NCI-H1417 treated with DMSO at 0.1 percent for 48 hours (cell line): Measurements from ENCODE around the gene TPM1.

ENCODE experiments used
- DNase-seq: peaks from one replicate; lab custom pipeline; 2025; lab: John Stamatoyannopoulos, UW

TPM1 gene

DNA sequence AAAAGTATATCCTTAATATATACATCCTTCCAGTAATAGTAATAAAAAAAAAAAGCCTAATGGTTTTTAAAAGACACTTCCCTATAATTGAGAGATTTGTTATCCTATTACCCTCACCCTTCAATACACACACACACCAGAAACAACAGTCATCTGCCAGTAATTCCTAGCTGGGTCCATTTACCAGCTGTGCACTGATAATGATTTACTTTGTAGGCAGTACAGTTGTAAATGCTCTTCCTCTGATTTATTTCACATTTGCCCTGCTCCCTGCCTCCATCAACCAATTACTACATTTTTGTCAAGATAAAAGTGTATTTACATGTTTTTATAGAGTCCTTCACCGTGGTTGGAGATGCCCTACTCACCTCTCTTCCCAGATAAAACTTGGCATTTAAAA lies 12.4 kb downstream of the TPM1 start:
- no peak for DNase-seq

DNA sequence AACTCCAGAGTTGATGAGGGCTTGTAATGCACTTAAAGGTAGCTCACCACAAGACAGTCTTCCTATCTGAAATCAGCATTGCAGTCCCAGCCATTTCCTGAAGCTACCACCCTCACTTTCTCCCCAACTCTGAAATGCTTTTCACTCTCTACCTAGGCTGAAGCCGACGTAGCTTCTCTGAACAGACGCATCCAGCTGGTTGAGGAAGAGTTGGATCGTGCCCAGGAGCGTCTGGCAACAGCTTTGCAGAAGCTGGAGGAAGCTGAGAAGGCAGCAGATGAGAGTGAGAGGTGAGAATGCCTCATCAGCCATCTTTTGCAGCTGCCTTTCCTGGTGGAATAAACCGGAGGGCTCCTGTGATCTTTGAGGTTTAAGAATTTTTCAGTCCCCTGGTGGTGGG lies 14.3 kb downstream of the TPM1 start:
- DNase-seq = no peak

DNA sequence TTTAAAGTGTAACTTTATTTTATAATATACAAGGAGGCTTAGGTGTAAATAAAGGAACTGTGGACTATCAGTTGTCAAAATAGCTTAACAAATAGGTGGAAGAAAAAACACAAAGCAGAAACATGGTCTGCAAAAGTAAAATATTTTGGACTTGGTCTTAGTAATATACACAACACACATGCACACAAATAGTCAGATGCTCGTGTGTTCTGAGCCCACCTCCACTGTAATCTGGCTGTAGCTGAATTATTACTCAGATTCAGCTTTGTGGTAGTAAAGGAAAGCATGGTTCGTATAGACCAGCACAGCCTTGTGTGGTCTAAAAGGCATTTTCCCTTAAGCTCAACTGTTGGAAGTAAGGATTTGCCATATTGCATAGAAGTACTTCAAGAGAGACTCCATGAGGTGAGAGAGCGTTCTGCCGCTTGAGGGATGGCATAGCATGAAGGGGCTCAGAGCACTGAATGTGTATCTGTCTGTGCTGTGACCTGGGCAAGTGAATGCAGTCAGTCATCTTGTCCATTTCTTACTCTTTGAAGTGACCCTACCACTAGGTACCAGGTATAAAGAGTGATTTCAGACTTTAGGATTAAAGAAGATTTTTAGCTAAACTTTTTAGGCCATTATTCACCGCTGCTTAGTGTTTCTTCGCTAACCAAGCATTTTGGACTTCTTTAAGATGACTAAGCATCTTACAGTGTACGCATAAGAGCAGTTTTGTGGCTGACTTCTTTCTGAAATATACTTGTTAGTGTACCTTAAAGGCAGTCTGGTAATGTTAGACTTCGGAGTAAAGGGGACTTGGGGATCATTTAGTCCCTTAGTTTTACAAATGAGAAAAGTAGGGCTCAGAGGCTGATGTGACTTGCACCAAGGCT lies 15.2 kb downstream of the TPM1 start:
- DNase-seq = no peak

DNA sequence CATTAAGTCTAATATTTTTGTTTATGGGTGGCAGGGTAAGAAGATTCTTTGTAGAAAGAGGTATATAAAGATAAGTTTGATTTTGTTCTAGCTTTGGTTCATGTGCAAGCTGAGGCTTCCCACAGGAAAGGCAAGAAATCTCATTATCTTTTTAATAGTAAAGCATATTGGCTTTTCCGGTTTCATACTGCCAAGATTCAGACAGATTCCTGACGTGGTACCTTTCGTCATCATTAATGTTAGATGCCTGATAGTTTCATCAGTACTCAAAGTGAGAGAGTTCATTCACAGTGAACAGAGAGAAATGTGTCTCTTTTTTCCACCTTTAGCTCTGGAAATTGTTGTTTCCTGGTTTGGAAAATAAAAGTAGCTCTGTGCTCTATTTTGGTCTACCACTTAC lies 16.5 kb downstream of the TPM1 start:
- DNase-seq = no peak

DNA sequence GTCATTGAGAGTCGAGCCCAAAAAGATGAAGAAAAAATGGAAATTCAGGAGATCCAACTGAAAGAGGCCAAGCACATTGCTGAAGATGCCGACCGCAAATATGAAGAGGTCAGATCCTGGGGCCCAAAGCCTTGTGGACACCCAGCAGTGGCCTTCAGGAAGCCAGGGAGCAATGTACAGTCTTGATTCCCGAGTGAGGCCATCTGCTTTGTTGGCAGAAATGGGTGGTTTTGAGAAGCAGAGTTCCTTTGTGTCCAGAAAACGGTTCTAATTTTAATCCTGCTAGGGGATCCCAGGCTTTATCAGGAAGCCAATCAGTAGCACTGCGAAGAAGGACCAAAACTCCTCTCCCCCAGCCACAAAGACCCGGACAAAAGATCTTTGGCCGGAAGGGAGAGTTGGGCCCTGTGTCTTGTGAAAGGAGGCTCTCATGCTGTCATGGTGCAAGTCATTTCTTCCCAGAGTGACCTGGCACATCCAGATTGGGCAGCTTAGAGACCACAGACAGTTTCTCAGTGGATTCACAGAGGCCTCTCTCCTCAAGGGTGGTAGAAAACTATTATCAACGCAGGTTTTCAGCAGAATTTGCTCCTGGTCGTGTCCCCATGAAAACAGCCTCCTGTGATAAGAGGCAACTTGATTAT lies 17.1 kb downstream of the TPM1 start:
- no peak for DNase-seq

DNA sequence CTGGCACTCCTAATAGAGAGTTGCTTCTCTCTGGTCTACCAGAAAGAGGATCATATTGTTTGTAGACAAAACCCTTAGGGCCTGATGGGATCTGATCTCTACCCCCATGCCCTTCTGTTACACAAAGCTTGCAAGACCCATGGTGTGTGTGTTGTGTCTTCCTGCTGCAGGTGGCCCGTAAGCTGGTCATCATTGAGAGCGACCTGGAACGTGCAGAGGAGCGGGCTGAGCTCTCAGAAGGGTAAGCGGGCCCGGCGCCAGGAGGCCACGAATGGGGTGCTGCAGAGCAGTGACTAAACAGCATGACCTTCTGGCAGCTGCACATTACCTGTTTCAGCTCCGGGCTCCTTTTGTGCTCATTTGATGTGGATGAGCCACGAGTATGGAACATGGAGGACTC lies 18.2 kb downstream of the TPM1 start:
- DNase-seq = no peak

DNA sequence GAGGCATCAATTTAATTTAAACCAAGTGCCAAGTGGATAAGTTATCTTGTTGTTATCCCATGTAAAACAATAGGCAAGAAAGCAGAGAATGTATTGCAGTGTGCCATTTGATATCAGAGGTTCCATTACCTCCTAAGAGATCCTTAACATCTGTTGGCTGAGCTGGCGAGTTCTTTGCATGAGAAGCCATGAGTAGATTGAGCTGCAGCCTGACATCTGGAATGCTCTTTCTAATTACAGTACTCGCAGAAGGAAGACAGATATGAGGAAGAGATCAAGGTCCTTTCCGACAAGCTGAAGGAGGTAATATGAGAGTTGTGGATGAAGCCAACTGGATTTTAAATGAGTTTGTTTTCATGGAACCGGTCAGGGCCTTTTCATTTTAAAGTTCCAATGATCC lies 19.4 kb downstream of the TPM1 start:
- DNase-seq = no peak

DNA sequence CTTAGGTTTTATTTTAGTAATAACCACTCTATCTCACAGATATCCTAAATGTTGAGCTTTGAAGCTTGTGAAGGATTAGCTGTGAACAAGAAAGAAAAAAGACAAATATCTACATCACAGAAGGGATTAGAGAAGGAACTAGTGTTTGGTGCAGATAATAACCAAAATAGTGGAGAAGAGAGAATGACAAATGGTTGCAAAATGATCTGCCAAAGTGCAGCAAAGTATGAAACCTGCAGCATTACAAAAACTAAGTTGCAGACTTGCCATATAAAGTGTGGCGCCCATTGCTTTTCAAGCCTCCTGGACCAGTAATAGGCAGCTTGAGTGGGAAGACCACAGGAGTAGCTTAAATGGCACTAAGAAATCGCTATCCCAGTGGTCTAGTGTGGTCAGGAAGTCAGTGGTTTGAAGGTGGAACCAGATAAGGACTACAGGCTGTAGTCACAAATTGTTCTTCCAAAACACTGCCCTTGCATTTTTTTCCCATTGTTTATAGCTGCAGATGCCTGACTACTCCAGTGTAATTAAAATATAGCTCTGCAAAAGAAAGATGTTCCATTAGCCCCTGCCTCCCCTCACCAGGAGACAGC lies 20.7 kb downstream of the TPM1 start:
- no peak for DNase-seq

DNA sequence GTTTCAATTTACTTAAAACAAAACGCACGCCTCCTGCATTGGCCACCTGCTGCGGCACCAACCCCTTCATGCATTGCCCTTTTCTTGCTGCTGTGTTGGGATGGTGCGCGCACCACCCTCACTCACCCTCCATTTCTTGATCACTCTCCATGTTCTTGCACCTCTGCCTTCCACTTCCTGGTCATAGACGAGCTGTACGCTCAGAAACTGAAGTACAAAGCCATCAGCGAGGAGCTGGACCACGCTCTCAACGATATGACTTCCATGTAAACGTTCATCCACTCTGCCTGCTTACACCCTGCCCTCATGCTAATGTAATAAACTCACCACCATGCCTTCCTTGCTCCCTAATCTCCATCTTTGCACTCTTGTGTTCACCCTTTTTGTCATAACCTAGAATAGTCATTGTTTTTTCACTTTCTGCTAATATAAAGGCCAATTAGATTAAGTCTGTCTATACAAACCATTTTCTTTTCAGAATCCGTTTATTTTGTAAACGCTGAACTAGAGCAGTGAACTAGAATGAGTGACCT lies 21.4 kb downstream of the TPM1 start:
- no peak for DNase-seq

DNA sequence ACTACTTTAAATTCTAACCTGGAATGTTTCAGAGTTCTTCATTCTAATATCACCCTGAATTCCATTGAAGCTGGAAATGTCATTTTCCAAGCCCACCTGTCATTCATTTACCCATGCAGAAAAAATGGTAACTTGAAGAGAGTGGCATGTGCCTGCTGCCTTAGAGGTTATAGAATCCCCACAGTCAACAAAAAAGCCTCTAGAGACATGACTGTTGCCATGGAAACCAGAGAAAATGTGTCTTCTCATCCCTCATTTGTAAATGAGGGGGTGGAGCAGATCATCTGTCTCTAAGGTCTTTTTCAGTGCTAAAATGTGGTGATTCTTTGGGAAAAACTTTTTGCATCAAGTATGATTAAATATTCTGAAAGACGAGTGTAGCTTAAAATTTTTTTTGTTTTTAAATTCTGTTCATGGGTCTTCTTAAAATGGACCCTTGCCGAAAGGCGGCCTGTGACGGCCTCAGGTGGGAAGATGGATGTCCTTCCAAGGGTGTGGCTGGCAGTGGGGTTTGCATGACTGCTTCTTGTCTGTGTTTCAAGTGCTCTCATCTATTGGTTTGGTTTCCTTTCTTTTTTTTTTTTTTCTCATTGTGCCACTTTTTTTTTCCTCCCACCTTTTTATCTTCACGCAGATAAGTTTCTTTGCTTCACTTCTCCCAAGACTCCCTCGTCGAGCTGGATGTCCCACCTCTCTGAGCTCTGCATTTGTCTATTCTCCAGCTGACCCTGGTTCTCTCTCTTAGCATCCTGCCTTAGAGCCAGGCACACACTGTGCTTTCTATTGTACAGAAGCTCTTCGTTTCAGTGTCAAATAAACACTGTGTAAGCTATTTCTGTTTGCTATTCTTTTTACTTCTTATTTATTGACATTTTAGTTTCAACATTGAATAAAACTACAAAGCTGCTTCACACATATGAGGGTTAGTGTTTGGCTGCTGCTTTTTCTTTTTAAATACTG lies 23.0 kb downstream of the TPM1 start:
- DNase-seq = no peak

DNA sequence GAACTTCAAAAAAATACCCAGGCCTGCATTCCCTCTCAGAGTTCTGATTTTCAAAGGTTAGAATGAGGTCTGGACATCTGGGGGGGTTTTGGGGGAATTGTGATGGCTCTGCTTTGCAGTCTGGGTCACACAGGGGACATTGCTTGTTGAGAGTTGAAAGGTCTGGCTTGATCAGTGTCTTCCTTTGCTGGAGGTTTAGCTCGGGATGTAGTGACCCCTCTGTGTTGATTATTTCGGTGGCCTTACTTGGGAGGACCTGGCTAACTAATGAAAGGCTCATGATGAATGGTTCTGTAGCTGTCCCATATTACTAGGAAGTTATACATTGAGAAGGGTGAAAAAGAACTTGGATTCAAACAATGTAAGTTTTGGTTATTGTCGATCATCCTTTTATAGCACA lies 23.7 kb downstream of the TPM1 start:
- no peak for DNase-seq

DNA sequence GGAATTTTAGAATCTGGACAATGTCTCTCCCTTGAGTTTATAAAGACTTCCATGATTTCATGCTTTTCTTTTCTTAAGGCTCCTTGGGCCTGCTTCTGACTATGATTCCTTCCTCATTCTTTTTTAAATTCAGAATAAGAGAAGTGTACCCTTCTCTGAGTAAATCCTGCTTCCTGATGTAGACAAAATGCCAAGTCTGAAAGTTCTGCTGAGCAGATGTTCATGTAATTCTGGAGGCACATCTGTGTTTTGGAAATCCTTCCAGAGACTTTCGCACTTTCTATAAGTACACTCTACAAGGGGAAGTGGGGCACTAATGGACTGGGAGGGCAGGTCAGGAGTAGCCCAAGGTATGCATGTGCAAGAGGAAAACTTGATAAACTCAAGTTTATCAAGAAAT lies 24.8 kb downstream of the TPM1 start:
- no peak for DNase-seq

DNA sequence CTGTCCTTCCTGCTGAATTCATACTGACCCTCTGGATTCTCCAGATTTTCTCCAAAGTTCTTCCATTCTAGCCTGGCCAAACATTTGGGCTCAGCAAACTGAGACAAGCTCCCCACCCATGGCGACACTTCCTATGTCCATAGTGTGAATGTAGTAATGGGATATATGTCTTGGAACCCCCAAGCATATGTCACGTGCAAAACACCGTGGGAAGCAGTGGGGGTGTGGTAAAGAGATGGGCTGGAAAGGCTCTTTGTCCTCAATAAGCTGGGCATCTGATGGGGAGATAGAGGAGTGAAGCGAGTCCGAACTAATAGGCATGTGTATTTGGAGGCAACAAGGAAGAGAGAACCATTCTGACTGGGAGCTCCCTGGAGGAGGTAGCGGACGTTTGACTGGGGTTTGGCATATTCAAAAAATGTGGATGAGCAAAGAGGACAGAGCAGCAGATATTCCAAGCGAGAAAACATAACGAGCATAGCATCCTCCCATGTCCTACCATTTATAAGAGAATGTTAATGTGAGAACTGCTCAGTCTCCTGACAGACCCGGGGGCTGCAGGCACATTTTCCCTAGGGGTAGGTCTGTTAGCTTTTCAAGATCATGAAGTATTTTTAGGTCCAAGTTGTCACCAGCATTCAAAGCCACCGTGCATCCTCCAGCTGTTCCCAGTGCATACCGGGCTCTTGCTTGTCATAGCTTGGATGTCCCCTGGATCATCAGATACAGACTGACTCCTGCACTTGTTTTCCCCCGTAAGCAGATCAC lies 25.6 kb downstream of the TPM1 start:
- DNase-seq = no peak

DNA sequence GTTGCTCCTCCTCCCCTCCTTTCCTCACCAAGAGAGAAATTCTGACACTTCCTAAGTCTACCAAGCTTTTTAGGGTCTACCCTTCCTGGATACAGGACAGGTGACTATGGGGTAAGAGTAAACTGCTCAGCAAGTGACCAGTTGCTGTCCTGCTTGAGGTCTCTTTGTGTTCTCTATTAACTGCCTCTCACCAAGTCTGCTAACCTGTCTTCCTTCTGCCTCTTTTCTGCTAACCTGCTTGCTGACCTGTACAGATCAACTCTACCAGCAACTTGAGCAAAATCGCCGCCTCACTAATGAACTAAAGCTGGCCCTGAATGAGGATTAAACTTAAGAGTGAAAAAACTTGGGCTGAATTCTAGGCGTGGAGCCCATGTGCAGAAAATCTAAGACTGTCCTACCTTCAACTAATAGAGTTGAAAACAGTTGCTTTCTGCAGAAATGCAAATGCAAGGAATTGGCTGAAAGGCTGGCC lies 27.1 kb downstream of the TPM1 start:
- no peak for DNase-seq

DNA sequence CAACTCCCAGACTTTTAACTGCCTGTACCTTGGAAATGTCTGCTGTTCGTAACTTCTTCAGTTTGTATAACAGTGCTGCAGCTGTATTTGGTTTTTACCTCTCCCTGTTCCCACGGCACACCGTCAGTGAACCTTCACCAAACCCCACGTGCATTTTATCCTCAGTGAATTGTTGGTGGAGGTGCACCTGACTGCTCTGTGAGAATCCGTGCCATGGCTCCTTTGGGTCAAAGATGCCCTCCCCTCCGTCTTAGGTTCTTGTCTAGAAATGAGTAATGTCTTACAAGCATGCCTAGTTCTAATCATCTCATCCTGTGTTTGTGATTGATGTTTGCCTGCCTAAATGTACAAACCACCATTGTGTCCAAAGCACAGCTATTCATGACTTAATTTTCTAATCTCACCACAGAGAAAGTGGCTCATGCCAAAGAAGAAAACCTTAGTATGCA lies 28.2 kb downstream of the TPM1 start:
- no peak for DNase-seq

DNA sequence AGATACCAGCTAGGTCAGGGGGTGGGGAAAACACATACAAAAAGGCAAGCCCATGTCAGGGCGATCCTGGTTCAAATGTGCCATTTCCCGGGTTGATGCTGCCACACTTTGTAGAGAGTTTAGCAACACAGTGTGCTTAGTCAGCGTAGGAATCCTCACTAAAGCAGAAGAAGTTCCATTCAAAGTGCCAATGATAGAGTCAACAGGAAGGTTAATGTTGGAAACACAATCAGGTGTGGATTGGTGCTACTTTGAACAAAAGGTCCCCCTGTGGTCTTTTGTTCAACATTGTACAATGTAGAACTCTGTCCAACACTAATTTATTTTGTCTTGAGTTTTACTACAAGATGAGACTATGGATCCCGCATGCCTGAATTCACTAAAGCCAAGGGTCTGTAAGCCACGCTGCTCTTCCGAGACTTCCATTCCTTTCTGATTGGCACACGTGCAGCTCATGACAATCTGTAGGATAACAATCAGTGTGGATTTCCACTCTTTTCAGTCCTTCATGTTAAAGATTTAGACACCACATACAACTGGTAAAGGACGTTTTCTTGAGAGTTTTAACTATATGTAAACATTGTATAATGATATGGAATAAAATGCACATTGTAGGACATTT lies 28.9 kb downstream of the TPM1 start:
- no peak for DNase-seq

DNA sequence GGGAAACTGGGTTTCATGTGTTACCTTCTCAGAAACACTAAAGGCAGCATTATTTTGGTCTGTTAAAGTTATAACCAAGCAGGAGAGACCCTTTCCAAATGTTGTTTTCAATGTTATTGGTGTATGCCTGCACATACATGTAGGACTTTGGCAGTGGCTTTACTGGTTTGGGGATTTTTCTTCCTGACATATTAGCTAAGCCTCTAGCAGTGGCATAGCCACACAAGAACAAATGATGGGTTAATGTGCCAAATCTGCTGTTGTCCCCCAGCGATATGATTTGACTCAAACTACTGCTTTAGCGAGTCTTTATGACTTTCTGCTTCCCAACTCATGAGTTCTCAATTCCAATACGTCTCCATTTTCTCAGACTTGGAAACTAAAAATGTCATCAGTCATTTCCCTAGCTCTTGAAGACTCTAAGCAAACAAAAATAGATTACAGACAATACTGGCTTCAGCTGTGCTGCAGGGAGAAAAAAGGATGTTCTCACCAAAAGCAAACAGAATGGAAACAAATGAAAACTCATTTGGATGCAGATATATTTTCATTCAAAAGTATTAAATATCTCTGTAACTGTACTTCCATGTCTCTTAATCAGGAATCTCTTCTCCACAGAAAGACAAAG lies 29.6 kb downstream of the TPM1 start:
- DNase-seq = no peak

DNA sequence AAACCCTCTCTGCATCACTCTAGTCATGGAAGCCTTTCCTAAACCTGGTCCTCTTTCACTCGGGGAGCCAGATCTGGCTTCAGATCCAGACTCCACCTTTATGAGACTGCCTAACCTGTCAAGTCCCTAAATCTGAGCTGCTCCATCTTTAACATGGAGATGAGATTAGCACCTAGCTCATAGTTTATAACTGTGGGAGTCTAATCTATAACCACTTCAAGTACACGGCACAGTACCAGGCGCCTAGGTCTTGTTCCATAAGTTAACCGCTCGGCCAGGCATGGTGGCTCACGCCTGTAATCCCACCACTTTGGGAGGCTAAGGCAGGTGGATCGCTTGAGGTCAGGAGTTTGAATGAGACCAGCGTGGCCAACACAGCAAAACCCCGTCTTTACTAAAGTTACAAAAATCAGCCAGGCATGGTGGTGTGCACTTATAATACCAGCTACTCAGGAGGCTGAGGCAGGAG lies 30.3 kb downstream of the TPM1 start:
- DNase-seq = no peak

DNA sequence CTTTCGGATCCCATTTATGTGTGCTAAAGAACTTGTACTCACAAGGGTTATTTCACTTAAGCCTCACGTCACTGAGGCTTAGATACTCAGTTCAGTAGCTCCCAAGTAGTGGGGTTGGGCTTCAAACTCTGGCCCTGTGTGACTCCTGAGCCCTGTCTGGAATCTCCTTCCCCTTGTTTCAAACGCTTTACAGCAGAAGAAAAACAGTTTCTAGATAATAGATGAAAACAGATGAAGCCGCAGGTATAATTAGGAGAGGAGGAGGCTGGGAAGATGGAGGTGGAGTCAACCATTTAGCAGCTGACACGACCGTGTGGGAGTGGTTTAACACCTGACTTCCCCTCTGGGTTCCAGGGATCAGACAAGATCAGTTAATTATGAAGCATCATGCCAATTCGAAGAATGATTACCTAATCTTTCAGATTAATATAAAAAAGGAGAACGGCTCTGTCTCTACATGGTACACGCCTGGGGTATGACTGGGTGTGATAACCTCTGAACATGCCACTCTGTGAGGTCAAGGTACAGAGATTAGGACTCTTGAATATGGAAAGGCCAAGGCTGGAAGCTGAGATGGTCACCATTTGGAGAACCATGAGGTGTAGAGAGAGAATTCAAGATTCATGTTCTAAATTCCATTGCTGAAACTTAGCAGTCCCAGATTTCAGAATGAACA lies 31.1 kb downstream of the TPM1 start:
- DNase-seq = no peak
